ENCODE measurements around the gene TCOF1.

TCOF1 gene

GRCh38 chr5:150408231-150408943, 50.9 kb downstream of the TCOF1 start:
- ChIA-PET CTCF (no interaction called here), POLR2A (no interaction called here)
- TF ChIP-seq CTCF (IDR thresholded peaks at IDR 0.05; ENCODE audit: insufficient read depth, low read length, missing control alignments): no peak
- no peak overlapping the region for H3K4me3 ChIP-seq (ENCODE audit: low read depth, low read length)
- DNase-seq (ENCODE audit: low read depth, low spot score): no peak

GRCh38 chr5:150409638-150410523, 52.4 kb downstream of the TCOF1 start:
- DNase-seq (ENCODE audit: low read depth, low spot score): no peak
- no peak for TF ChIP-seq CTCF (IDR thresholded peaks at IDR 0.05; ENCODE audit: insufficient read depth, low read length, missing control alignments)
- ChIA-PET POLR2A (no interaction called here), CTCF (interaction anchor here (0.8 to 1.5 kb wide), 6 partner anchors 10 to 574 kb away, joined by 3 to 4 read pairs (median 3); no protein-coding TSS in a partner anchor)
- no peak overlapping the region for H3K4me3 ChIP-seq (ENCODE audit: low read depth, low read length)

GRCh38 chr5:150410524-150411244, 53.2 kb downstream of the TCOF1 start:
- no peak for DNase-seq (ENCODE audit: low read depth, low spot score)
- CTCF ChIA-PET: interaction anchor here (0.6 to 1.5 kb wide), 6 partner anchors 9 to 574 kb away, joined by 3 to 4 read pairs (median 3); no protein-coding TSS in a partner anchor
- POLR2A ChIA-PET: no interaction called here
- no peak overlapping the region for H3K4me3 ChIP-seq (ENCODE audit: low read depth, low read length)
- TF ChIP-seq CTCF (IDR thresholded peaks at IDR 0.05; ENCODE audit: insufficient read depth, low read length, missing control alignments): no peak

- no peak overlapping the region for H3K4me3 ChIP-seq (ENCODE audit: low read depth, low read length)
- TF ChIP-seq CTCF (IDR thresholded peaks at IDR 0.05; ENCODE audit: insufficient read depth, low read length, missing control alignments): no peak
- ChIA-PET POLR2A (no interaction called here), CTCF (interaction anchor here (1.1 to 1.5 kb wide), 4 partner anchors 8 to 575 kb away, joined by 3 to 4 read pairs (median 3); no protein-coding TSS in a partner anchor)
- DNase-seq (ENCODE audit: low read depth, low spot score): no peak
Measured at GRCh38 chr5:150411245-150411979, 53.9 kb downstream of the TCOF1 start.

- no peak for TF ChIP-seq CTCF (IDR thresholded peaks at IDR 0.05; ENCODE audit: insufficient read depth, low read length, missing control alignments)
- ChIA-PET POLR2A (no interaction called here), CTCF (interaction anchor here (1.3 to 1.7 kb wide), 2 partner anchors 13 to 19 kb away, joined by 5 to 6 read pairs; no protein-coding TSS in a partner anchor)
- no peak for DNase-seq (ENCODE audit: low read depth, low spot score)
- no peak within 1 kb of the TSS for H3K4me3 ChIP-seq (ENCODE audit: low read depth, low read length)
Measured at GRCh38 chr5:150412319-150413175, 55.0 kb downstream of the TCOF1 start, which contains the start of gene CD74. CD74 (minus strand) TSS chr5:150412910; CDS start chr5:150412749, 161 bp downstream.
